Hematopoietic multipotent progenitor cell treated with erythropoietin and hydrocortisone succinate and interleukin-3 and kit ligand, for 17 days (in vitro differentiated cells): ENCODE measurements around the gene C12orf56.

ENCODE experiments used
- DNase-seq: peaks from one replicate; pipeline ENCODE4 v3.0.0-alpha.2; 2015; ENCODE audit warnings: low spot score

Gene C12orf56, protein sequence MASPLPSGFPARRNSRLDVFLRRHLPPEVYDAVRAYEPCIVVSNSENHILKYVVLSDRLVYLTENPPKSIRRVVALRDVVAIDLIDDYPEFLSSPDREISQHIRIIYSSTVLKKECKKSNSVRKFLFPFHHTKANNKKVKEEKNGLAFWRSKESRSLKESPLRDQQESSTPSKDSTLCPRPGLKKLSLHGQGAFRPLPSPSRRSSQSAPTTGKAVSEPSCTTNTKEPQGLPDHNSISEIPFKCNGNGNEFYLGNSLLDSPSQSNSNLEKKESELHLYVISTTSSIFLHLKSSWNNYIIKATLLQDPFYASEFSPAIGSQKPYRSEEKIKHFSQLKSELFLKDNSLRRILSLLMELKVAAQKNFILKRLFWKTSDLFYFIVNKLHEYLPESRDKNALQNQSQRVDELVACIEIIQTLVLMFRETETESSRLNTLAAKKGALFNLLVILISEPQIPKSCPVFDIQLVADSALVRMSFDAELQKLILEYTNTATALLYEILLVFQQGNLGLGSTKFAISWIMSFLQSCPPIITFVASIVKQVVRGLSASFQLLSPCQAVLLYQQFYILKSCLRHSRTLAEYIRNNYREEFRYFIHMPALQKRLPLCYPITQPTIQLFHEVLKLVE

DNA sequence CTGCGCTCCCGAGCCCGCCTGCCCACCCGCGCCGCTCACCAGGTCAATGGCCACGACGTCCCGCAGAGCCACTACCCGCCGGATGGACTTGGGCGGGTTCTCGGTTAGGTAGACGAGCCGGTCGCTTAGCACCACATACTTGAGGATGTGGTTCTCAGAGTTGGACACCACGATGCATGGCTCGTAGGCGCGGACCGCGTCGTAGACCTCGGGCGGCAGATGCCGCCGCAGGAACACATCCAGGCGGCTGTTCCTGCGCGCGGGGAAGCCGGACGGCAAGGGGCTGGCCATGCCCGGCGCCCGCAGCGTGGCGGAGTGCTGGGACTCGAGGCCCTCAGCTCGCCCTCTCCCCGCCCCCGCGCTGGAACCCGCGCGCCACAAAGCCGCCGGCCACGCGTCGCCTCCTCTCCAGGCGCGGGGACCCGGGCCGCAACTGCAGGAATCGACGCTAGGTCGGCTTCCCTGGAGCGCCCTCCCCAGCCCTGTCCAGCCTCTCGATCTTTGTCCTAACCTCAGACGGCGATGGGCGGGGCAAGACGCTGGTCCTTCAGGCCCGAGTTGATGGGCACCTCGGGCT, at the start of gene C12orf56:
Gene C12orf56, minus strand, starts transcription at position 484 of the 577 bp plus-strand sequence. Its CDS starts 193 bp downstream, at position 291.
- no peak for DNase-seq

DNA sequence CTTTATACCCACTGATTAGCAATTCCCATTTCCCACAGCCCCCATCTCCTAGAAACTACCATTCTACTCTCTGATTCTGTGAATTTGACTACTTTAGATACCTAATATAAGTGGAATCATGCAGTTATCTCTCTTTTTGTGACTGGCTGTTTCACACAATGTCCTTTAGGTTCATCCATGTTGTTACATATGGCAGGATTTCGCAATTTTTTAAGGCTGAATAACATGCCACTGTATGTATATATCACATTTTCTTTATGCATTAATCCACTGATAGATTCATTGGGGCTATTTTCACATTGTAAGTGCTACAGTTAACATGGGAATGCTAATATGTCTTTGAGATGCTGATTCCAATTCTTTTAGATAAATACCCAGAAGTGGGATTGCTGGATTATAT, 49.5 kb upstream of the C12orf56 start:
- DNase-seq: no peak

DNA sequence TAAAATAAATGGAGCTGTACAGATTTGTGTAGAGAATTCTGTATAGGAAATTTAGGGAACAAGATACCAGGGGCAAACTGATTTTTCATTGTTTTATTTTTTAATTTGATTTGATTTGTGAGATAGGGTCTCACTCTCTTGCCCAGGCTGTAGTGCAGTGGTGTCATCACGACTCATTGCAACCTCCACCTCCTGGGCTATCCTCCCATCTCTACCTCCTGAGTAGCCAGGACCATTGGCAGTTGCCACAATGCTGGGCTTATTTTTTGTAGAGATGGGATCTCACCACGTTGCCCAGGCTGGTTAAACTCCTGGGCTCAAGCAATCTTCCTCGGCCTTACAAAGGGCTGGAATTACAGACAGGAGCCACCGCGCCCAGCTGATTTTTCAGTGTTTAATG, 43.4 kb upstream of the C12orf56 start:
- no peak for DNase-seq

DNA sequence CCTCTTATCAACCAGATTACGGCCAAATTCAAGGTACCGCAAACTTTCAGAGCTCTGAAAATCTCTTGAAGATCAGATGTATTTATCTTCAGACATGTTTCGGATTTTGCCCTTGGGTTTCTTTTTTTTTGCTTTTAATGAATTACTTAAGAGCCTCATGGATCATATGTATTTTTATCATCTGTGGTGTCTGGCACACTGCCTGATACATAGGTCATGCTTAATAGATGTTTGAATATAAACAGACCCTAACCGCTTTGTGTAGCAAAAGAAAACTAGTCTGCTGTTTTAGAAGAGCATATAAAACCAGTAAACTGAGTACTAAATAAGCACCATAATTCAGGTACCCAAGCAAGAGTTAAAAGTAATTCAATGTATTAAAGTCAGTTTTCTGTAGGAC, 41.2 kb upstream of the C12orf56 start:
- no peak for DNase-seq

DNA sequence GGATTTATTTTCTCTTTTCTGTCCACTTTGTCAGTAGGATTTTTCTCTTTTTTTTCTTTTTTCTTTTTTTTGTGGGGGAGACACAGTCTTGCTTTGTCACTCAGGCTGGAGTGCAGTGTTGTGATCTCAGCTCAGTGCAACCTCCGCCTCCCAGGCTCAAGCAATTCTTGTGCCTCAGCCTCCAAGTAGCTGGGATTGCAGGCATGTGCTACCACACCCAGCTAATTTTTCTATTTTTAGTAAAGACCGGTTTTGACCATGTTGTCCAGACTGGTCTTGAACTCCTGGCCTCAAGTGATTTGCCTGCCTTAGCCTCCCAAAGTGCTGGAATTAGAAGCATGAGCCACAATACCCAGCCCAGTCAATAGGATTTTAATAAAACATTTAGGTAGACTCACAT, 40.3 kb upstream of the C12orf56 start:
- DNase-seq: no peak

DNA sequence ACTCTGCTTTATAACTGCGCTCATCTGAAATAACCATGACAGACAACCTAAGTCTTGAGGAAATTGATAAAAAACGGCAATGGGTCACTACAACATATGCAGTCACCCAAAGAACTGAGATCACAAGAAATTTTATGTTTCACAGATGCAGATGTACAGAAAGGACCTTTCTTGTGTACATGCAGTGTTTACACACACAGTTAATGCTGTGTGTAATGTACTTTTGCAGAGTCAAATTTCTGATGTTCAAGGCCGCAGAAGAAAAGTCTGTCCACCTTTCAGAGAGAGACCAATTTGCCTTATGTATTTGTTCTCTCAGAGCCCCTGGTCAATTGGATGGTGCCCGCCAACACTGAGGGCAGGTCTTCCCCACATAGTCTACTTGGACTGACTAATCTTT, 38.4 kb upstream of the C12orf56 start:
- no peak for DNase-seq

DNA sequence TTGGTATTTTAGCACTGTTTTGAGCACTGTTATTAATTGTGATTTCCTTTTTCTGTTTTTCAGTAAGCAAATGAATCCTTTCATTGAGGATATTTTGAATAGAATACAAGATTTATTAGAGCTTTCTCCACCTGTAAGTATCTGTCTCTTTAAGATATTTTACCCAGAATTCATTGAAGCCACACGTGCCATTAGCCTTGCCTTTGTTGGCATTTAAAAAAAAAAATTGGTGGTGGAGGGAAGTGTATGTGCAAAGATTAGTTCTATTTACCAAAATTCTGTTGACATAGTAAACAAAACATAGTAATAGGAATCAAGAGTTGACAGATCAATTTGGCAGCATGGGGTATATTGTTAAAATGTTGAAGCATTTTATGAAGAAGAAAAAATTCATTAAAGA, 37.4 kb upstream of the C12orf56 start:
- no peak for DNase-seq

DNA sequence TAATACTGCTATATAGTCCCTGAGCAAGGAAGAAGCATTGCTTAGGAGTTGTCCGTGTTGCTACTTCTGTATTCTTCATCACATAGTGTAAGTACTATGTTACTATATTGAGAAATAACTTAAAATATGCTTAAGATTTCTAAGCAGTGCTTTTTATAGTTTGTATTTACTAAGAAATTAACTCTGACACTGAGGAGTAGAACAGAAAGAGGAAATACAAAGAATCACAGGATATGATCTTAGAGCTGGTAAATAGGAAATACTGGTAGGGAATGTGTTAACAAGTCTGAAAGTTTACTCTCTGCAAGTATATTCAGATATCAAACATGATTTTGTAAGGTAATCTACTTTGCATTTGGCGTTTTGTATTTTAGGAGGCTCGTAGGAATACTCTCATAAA, 29.1 kb upstream of the C12orf56 start:
- DNase-seq: no peak

DNA sequence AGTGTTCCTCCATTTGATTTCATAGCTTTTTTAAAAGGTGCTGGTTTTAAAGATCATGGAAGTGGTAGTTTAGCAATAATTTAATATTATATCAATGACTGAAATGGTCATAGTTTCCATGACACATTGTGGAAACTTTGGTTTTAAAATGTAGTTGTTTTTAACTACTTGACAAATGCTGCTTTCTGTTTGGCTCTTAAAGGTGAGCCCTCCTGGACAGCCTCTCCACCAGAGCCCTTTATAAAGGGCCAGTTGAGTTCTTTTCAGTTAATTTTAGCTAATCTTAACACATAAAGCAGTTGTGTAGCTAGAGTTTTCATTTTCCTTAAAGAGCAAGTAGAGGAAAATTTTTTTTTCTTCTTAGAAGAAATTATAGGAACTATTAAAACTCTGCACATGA, 27.7 kb upstream of the C12orf56 start:
- no peak for DNase-seq

DNA sequence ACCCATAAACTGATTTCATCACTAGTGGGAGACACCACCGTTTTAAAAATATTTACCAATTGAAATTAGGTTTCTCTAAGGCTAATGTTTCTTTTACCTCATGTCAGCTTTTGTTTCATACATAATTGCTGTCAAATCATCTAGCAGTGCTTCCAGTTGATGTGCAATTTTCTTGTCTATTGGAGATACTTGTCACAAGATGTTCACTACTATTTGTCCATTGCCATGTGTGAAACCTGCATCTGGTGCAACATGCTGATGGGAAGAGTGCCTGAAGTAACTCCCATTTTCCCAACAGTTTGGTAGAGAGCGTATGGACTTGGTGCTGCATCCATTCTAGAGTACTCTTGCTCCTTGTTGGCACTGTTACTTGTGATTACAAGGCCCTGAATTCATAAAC, 23.3 kb upstream of the C12orf56 start:
- DNase-seq: no peak

DNA sequence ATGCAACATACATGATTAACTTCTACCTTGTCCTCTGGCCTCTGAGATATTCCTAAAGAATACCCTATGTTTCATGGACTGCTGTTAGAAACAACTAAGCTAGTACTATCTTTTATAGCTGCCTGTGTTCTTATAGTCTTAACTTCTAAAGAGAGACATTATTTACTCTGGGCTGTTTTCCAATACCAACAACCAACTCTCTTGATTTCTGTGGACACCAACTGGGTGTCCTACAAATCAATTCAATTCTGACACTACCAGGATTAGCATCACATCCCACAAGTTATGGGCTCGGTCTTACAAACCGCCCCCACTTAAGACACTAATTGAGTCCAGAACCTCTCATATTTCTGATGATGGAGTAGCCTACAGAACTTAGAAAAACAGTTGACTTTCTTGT, 21.9 kb upstream of the C12orf56 start:
- no peak for DNase-seq

DNA sequence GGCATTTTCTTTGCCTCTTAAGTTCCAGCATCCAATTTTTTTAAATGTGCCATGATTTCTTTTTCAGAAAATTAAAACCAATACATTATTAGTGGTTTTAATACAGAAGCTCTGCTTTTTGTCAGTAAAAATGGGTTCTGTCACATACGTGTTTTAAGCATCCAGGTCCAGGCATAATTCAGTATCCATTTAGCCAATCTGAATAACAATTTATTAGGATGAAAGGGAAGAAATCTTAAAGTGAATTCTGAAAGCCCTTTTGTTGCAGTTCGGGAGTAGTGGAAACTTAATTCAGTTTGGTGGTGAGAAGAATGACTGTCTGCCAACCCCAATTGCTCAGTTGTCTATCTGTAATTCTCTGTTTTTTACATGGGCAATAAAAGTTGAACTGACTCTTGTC, 20.9 kb upstream of the C12orf56 start:
- no peak for DNase-seq

DNA sequence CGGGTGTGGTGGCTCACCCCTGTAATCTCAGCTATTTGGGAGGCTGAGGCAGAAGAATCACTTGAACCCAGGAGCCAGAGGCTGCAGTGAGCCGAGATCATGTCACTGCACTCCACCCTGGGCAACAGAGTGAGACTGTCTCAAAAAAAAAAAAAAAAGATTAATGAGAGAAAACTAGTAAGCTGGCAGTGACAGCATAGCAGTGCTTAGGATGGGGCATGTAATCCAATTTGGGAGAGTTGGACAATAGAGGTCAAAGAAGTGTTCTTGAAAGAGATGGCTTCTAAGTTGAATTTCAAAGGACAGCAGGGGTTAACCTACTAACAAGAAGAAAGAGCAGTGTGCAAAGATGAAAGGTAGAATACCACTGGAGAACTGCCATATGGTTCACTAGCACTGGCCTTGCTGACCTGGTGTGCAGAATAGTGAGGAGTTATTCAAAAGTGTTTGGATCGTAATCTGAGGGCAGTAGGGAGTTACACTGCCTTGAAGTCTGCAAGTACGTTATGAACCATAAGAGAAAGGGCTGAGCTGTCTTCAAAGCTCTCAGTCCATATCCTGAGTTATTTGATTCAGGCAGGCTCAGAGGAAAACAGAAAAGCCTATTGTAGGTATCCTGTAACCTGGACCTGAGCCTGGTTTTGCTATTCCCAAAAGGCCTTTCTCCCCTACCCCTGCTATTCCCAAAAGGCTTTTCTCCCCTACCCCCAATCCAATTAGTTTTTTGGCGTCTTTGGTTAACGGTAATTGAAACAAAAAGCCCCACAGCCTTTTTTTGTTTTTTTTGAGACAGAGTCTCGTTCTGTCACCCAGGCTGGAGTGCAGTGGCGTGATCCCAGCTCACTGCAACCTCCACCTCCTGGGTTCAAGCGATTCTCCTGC, 17.0 kb upstream of the C12orf56 start:
- DNase-seq: no peak

DNA sequence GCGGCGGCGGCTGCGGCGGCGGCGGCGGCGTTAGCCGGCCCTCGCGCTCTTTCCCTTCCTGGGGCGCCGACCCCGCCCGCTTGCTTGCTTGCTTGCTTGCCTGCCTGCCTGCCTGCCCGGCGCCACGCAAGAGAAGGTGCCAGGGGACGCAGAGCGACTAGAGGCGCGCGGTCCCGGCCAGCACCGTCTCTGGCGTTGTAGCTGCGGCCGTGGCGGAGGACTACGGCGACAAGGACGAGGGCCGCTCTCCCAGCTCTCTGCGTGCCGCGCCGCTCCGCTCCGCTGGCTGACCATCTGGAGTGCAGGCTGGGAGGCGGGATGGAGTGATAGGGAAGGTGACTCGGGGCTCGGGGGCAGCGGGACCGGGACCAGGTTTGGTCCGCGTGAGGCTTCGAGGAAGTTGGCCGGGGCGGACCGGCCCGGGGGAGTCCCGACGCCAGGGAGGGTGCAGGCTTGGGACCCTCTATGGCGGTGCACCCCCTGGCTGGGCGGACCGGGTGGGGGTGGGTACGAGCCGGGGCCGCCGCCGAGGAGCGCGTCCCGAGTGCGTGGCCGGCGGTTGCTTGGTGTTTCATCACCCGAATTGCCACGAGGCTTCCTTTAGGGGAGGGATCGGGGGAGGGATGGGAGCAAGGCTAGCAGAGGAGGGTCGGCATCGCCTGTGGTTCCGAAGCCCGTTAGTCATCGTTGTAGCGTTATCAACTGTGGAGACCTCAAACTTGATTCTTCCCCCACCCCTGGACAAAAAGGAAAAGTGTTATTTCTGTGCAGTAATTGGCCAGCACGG, 14.1 kb upstream of the C12orf56 start:
- DNase-seq: peak; percentile 73

DNA sequence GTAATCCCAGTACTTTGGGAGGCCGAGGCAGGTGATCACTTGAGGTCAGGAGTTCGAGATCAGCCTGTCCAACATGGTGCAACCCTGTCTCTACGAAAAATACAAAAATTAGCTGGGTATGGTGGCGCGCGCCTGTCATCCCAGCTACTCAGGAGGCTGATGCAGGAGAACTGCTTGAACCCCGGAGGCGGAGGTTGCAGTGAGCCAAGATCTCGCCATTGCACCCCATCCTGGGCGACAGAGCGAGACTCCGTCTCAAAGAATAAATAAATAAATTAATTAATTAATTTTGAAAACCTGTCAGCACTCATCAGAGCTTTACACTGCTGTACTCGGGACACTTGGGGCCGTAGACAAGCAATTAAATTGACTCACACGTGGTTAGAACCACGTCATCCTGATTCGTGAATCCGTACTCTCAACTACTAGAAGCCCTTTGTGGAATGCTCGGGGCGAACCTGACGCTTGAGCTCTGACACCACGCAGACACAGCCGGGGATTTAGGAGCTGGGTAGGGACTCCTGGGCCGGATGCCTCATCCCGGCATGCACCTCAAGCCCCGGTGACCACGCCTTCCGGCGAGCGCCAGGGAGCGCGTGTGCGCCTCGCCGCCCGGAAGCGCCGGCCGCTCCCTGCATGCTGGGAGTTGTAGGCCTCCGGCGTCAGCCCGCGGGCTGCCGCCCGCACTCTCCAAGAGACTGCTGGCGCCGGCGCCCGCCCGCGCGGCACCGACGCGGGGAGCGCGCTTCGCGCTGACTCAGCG, 13.3 kb upstream of the C12orf56 start, which contains the start of gene XPOT:
Gene XPOT, plus strand, starts transcription at position 686 of the 763 bp plus-strand sequence. CDS start 5,644 bp downstream, outside the sequence.
- peak; percentile 94 for DNase-seq

DNA sequence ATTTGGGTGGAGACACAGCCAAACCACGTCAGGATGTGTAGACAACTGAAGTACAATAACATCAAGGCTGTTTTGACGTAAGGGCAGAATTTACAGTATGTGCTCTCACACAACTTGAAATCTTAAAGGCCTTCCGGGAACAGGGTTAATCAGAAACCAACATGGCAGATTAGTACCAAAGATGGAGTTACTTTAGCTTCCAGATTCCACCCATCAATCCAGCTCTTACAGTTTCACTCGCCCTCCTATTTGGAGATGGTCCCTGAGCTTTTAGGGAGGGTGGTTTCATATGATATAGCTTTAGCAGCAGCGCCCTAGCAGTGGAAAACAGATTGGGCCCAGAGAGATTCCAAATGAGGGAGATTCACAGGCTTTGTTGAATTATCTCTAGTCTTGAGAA, 11.6 kb upstream of the C12orf56 start:
- no peak for DNase-seq

DNA sequence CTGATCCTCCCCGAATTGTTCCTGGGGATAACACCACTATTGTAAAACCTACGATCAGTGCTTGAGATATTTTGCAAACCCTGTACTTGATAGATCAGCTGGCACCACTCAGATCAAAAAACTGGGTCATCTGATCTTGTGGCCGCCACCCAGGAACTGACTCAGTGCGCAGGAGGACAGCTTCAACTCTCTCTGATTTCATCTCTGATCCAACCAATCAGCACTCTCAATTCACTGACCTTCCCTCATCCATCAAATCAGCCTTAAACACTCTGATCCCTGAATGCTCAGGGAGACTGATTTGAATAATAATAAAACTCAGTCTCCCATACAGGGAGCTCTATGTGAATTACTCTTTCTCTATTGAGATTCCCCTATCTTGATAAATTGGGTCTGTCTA, 9.5 kb upstream of the C12orf56 start:
- no peak for DNase-seq

DNA sequence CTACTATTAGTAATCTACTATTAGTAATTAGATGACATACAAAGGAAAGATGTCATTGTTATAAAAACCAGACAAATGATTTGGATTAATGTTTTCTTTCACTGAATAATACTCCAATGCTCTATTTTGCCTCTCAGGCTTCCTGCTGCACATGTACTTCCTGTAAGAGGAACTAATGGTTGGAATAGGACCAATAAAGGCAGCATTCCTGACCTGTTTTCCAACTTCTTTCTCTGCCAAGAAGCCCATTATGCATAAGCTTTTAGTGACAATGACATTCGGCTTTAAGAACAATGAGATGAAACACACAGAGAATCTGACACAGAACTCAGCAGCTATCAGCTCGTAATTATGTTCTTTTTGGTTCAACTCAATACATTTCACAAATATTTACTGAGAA, 5.2 kb upstream of the C12orf56 start:
- no peak for DNase-seq

DNA sequence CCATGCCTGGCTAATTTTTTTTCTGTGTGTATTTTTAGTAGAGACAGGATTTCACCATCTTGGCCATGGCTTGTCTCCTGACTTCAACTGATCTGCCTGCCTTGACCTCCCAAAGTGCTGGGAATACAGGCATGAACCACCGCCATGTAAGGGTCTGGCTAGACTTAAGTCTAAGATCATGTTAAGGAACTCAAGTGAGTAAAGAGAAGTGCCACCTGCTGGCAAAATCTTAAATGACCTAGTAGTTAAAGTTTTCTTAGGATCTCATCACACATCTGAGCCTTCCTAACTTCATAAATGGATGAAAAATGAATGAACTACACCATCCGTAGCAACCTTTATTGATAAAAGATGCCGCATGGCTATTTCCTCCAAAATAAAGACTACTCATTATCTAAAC, 1.7 kb upstream of the C12orf56 start:
- no peak for DNase-seq

DNA sequence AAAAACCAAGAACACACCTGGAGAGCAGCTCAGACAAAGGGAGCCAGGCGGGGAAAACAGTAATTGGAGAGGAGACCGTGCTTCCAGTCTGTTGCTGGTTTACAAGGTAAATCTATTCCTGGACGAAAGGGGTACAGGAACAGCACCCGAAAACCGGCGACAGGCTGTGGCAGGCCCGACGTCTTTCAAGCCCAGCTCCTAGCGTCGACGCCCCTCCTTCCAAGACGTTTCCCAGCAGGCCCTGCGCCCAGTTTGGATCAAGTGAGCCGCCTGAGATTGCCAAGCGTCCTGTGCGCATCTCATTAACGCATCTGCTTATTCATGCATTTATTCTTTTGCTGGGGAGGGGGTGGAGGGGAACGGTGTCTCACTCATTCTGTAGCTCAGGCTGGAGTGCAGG, 1.4 kb downstream of the C12orf56 start:
- no peak for DNase-seq
